GM20000 (cell line): ENCODE data around the gene SSBP4.

Experiments
- DNase-seq: peaks from one replicate; pipeline ENCODE4 v3.0.0; 2012; ENCODE audit warnings: low spot score
- CTCF ChIP-seq: IDR thresholded peaks from 2 replicates; pipeline ENCODE4 v1.5.1; 2012; ENCODE audit warnings: mild to moderate bottlenecking, control low read depth; ENCODE audit errors: extremely low read depth, missing control alignments

SSBP4 gene

GRCh38 chr19:18428173-18428786 is 9.1 kb downstream of the SSBP4 start:
- no peak for DNase-seq
- TF ChIP-seq CTCF = no peak

- peak; percentile 9 for TF ChIP-seq CTCF
- DNase-seq = peak; percentile 97
These were observed 9.8 kb downstream of the SSBP4 start for GRCh38 chr19:18428787-18429674.

GRCh38 chr19:18429717-18430416 is 10.7 kb downstream of the SSBP4 start:
- no peak for TF ChIP-seq CTCF

GRCh38 chr19:18430417-18431144 is 11.4 kb downstream of the SSBP4 start:
- no peak for TF ChIP-seq CTCF
- no peak for DNase-seq

More at GRCh38 chr19:18429717-18430416, 10.7 kb downstream of the SSBP4 start:
- no peak for DNase-seq

GRCh38 chr19:18431351-18432197 is 12.4 kb downstream of the SSBP4 start:
- no peak for TF ChIP-seq CTCF
- DNase-seq = no peak

- no peak for DNase-seq
- no peak for TF ChIP-seq CTCF
These were observed 13.2 kb downstream of the SSBP4 start for GRCh38 chr19:18432275-18433014.
